HepG2 (cell line): ENCODE measurements around the gene MRS2. TPM values are rescaled to one million over a fixed set of nuclear protein-coding genes. Genes with fewer than 3 reads are reported as not detected.

Source experiments
- DPF2 ChIP-seq: sonication (generic); formaldehyde crosslinking; IDR thresholded peaks from 2 replicates; pipeline ENCODE4 v1.4.0; 2020; ENCODE audit warnings: mild to moderate bottlenecking, low read depth, missing genetic modification reagents, borderline replicate concordance
- FOXM1 ChIP-seq: sonication (generic); formaldehyde crosslinking; IDR thresholded peaks from 2 replicates; pipeline ENCODE4 v1.5.0; 2020; ENCODE audit warnings: missing genetic modification reagents
- GTF3A ChIP-seq: sonication (generic); formaldehyde crosslinking; conservative IDR thresholded peaks from 2 replicates; pipeline ENCODE4 v1.4.0; 2020; ENCODE audit warnings: mild to moderate bottlenecking, missing genetic modification reagents
- PAF1 ChIP-seq: IDR thresholded peaks from 2 replicates; pipeline ENCODE4 v1.6.1; 2016; ENCODE audit warnings: missing genetic modification reagents, missing compliant biosample characterization
- PHF8 ChIP-seq: sonication (generic); formaldehyde crosslinking; IDR thresholded peaks from 2 replicates; pipeline ENCODE4 v1.5.0; 2020; ENCODE audit warnings: missing genetic modification reagents
- PLSCR1 ChIP-seq: sonication (generic); formaldehyde crosslinking; IDR thresholded peaks from 2 replicates; pipeline ENCODE4 v1.5.0; 2020; ENCODE audit warnings: missing genetic modification reagents, mild to moderate bottlenecking, borderline replicate concordance
- RERE ChIP-seq: IDR thresholded peaks from 2 replicates; pipeline ENCODE4 v1.6.1; 2016; ENCODE audit warnings: low read depth, missing genetic modification reagents, missing compliant biosample characterization
- SIN3B ChIP-seq: fragments of 150-350 bp; IDR thresholded peaks from 2 replicates; pipeline ENCODE4 v1.6.1; 2014; ENCODE audit warnings: low read length
- ZBTB26 ChIP-seq: IDR thresholded peaks from 2 replicates; pipeline ENCODE4 v1.6.1; 2016; ENCODE audit warnings: missing compliant biosample characterization, missing genetic modification reagents, borderline replicate concordance
- ZNF225 ChIP-seq: sonication (generic); formaldehyde crosslinking; IDR thresholded peaks from 2 replicates; pipeline ENCODE4 v1.4.0; 2020; ENCODE audit warnings: mild to moderate bottlenecking, missing genetic modification reagents
- ZNF230 ChIP-seq: sonication (generic); formaldehyde crosslinking; IDR thresholded peaks from 2 replicates; pipeline ENCODE4 v1.4.0; 2020; ENCODE audit warnings: mild to moderate bottlenecking, missing genetic modification reagents
- ZNF33A ChIP-seq: sonication (generic); formaldehyde crosslinking; IDR thresholded peaks from 2 replicates; pipeline ENCODE4 v1.5.1; 2020; ENCODE audit warnings: missing genetic modification reagents, mild to moderate bottlenecking, moderate library complexity, borderline replicate concordance
- ZNF646 ChIP-seq: sonication (generic); formaldehyde crosslinking; IDR thresholded peaks from 2 replicates; pipeline ENCODE4 v1.9.0; 2021; ENCODE audit warnings: mild to moderate bottlenecking, missing genetic modification reagents
- ZNF724P ChIP-seq: sonication (generic); formaldehyde crosslinking; IDR thresholded peaks from 2 replicates; pipeline ENCODE4 v1.8.0; 2022; ENCODE audit warnings: missing genetic modification reagents, borderline replicate concordance
- polyA plus RNA-seq, 8 experiments: library from polyadenylated mRNA; depleted of rRNA in 3 of 8; stranded (reverse) in 7 of 8; unstranded in 1 of 8; fragments of >200 nt; fragmentation: Illumina TruSeq in 4 of 8; extraction: Trizol in 4 of 8; gene quantifications; 2 replicates each; pipeline versions ENCODE4 v1.2.1 to v1.2.3, GENCODE V29; 2011 to 2016; ENCODE audit warnings: low read depth in 4 of 8, missing spikeins in 1 of 8, mixed read lengths in 1 of 8; ENCODE audit not compliant: insufficient read depth in 1 of 8
- total RNA-seq, 5 experiments: library from RNA; depleted of rRNA; stranded (reverse); fragments of >200 nt; fragmentation: Illumina TruSeq; extraction: Trizol; gene quantifications; 2 replicates each; pipeline ENCODE4 v1.2.3, GENCODE V29; 2016; ENCODE audit warnings: low read depth in 1 of 5

MRS2 gene
- total and polyA plus RNA-seq, 2 of the 13 experiments (the other 11 are each of a cell fraction or from before 2014, with no cell fraction given): 31.1 to 83.8 TPM

- peak; percentile 42; the same call in 1 of the 2 replicates for TF ChIP-seq ZNF646 (CRISPR knock-in tag)
- peak; percentile 99 for TF ChIP-seq ZNF230 (CRISPR knock-in tag)
- TF ChIP-seq PLSCR1 (CRISPR knock-in tag): no peak
- peak; percentile 85 for TF ChIP-seq ZBTB26 (CRISPR knock-in tag)
- no peak for TF ChIP-seq ZNF33A (CRISPR knock-in tag)
- TF ChIP-seq PHF8 (CRISPR knock-in tag): peak; percentile 100
- TF ChIP-seq SIN3B: no peak
- TF ChIP-seq PAF1 (CRISPR knock-in tag): no peak
- no peak for TF ChIP-seq RERE (CRISPR knock-in tag)
- TF ChIP-seq ZNF724P (CRISPR knock-in tag): peak; percentile 66
- 0 out of 2 replicates have a peak, but pooled peaks have one; percentile 54 for TF ChIP-seq DPF2 (CRISPR knock-in tag)
- TF ChIP-seq FOXM1 (CRISPR knock-in tag): no peak
- TF ChIP-seq ZNF225 (CRISPR knock-in tag): peak; percentile 100
- TF ChIP-seq GTF3A (CRISPR knock-in tag): peak; percentile 97; the same call in 1 of the 2 replicates
Observed at GRCh38 chr6:24402697-24403500, at the start of gene MRS2 (continued).
